ENCODE data around the gene STRBP.

GRCh38 chr9:123206065-123206464, 62.3 kb downstream of the STRBP start:
- no peak for TF ChIP-seq CTCF (IDR thresholded peaks at IDR 0.05)
- TF ChIP-seq POLR2A (IDR thresholded peaks at IDR 0.05) = no peak
- no peak for TF ChIP-seq EP300 (IDR thresholded peaks at IDR 0.05)
- no peak for TF ChIP-seq POLR2AphosphoS5 (IDR thresholded peaks at IDR 0.05)

Data from suprapubic skin (tissue), 4 donors.